Loucy (cell line): ENCODE measurements around the gene INVS.

Experiments
- H2AFZ ChIP-seq: fragments of 200-600 bp; sonication (generic); 2 replicates; pipeline ENCODE4 v1.6.0; 2016; ENCODE audit warnings: antibody characterized with exemption, mild to moderate bottlenecking, low read length, moderate library complexity
- H3F3A ChIP-seq: fragments of 200-600 bp; 2 replicates; pipeline ENCODE4 v1.6.0; 2016; ENCODE audit warnings: antibody characterized with exemption, low read depth, mild to moderate bottlenecking
- H3K27me3 ChIP-seq: fragments of 200-600 bp; sonication (generic); 2 replicates; pipeline ENCODE4 v1.6.1; 2014; ENCODE audit warnings: low read length, mild to moderate bottlenecking; ENCODE audit not compliant: insufficient read depth, poor library complexity, severe bottlenecking
- H3K36me3 ChIP-seq: fragments of 200-600 bp; sonication (generic); 2 replicates; pipeline ENCODE4 v1.6.1; 2016; ENCODE audit warnings: low read length; ENCODE audit not compliant: insufficient read depth
- H3K4me1 ChIP-seq: fragments of 200-600 bp; sonication (generic); 2 replicates; pipeline ENCODE4 v1.5.1; 2014; ENCODE audit warnings: low read length, mild to moderate bottlenecking; ENCODE audit not compliant: insufficient read depth, poor library complexity, severe bottlenecking
- H3K4me2 ChIP-seq: fragments of 200-600 bp; sonication (generic); 2 replicates; pipeline ENCODE4 v1.6.0; 2014; ENCODE audit warnings: antibody characterized with exemption, low read length, low read depth, mild to moderate bottlenecking; ENCODE audit not compliant: poor library complexity, severe bottlenecking
- H3K4me3 ChIP-seq: fragments of 200-600 bp; sonication (generic); 2 replicates; pipeline ENCODE4 v1.5.1; 2014; ENCODE audit warnings: low read length, mild to moderate bottlenecking, mixed read lengths; ENCODE audit not compliant: poor library complexity, severe bottlenecking
- H3K79me2 ChIP-seq: fragments of 200-600 bp; sonication (generic); 2 replicates; pipeline ENCODE4 v1.6.1; 2014; ENCODE audit warnings: low read length; ENCODE audit not compliant: insufficient read depth
- H3K9ac ChIP-seq: fragments of 200-600 bp; sonication (generic); 2 replicates; pipeline ENCODE4 v1.6.0; 2014; ENCODE audit warnings: mild to moderate bottlenecking, low read depth, low read length, moderate library complexity; ENCODE audit not compliant: poor library complexity, severe bottlenecking
- H3K9me2 ChIP-seq: fragments of 200-600 bp; sonication (generic); replicated peaks from 2 replicates; pipeline ENCODE4 v1.6.1; 2016; ENCODE audit warnings: low read depth, low read length, mixed read lengths
- H3K9me3 ChIP-seq: fragments of 200-600 bp; sonication (generic); 2 replicates; pipeline ENCODE4 v1.6.1; 2014; ENCODE audit warnings: mild to moderate bottlenecking, antibody characterized with exemption, low read length, low read depth; ENCODE audit not compliant: insufficient read depth
- H4K20me1 ChIP-seq: fragments of 200-600 bp; sonication (generic); 2 replicates; pipeline ENCODE4 v1.6.0; 2014; ENCODE audit warnings: antibody characterized with exemption, low read length, mild to moderate bottlenecking; ENCODE audit not compliant: insufficient read depth, poor library complexity, severe bottlenecking
- CTCF ChIP-seq: fragments of 200-600 bp; sonication (generic); conservative IDR thresholded peaks from 2 replicates; pipeline ENCODE4 v1.5.1; 2014; ENCODE audit warnings: mild to moderate bottlenecking, antibody characterized with exemption, low read length
- EZH2phosphoT487 ChIP-seq: fragments of 200-600 bp; IDR thresholded peaks from 2 replicates; pipeline ENCODE4 v1.6.1; 2018; ENCODE audit warnings: antibody characterized with exemption, mild to moderate bottlenecking, moderate library complexity, borderline replicate concordance

Gene INVS

GRCh38 chr9:100221538-100221937 is 122.5 kb downstream of the INVS start:
- H2AFZ ChIP-seq: no peak overlapping the region
- TF ChIP-seq CTCF (no peak), EZH2phosphoT487 (no peak)
- peaks cover 8% of the 10 kb centered on the region; the same call in 1 of the 2 replicates for H3K36me3 ChIP-seq
- no peaks in the 10 kb centered on the region for H3K79me2 ChIP-seq
- no peak overlapping the region for H3K9ac ChIP-seq
- H3K9me2 ChIP-seq: no peaks in the 10 kb centered on the region
- H3K27me3 ChIP-seq: no peaks in the 10 kb centered on the region
- no peaks in the 10 kb centered on the region for H4K20me1 ChIP-seq
- no peaks in the 10 kb centered on the region for H3K4me1 ChIP-seq
- no peak overlapping the region for H3K4me2 ChIP-seq
- no peaks in the 10 kb centered on the region for H3F3A ChIP-seq
- no peak overlapping the region for H3K4me3 ChIP-seq
- H3K9me3 ChIP-seq: no peaks in the 10 kb centered on the region

- H2AFZ ChIP-seq: no peak overlapping the region
- H3K79me2 ChIP-seq: no peaks in the 10 kb centered on the region
- H3K9ac ChIP-seq: no peak overlapping the region
- no peaks in the 10 kb centered on the region for H3K4me1 ChIP-seq
- H4K20me1 ChIP-seq: no peaks in the 10 kb centered on the region
- H3K27me3 ChIP-seq: no peaks in the 10 kb centered on the region
- no peak overlapping the region for H3K4me2 ChIP-seq
- no peak overlapping the region for H3K4me3 ChIP-seq
- H3K36me3 ChIP-seq: peaks cover 14% of the 10 kb centered on the region
- H3K9me2 ChIP-seq: no peaks in the 10 kb centered on the region
- H3F3A ChIP-seq: no peaks in the 10 kb centered on the region
- TF ChIP-seq EZH2phosphoT487 (no peak), CTCF (peak; percentile 55)
- no peaks in the 10 kb centered on the region for H3K9me3 ChIP-seq
These were observed 123.6 kb downstream of the INVS start for GRCh38 chr9:100222674-100223073.

GRCh38 chr9:100227636-100228035 is 128.6 kb downstream of the INVS start:
- Histone ChIP-seq H4K20me1 (no peaks in the 10 kb centered on the region), H3K27me3 (no peaks in the 10 kb centered on the region), H3K9me2 (no peaks in the 10 kb centered on the region), H3K9ac (no peak overlapping the region), H3K4me3 (no peak overlapping the region), H3K36me3 (peaks cover 14% of the 10 kb centered on the region), H3K79me2 (no peaks in the 10 kb centered on the region), H2AFZ (no peak overlapping the region), H3K4me2 (no peak overlapping the region), H3K4me1 (no peaks in the 10 kb centered on the region), H3K9me3 (no peaks in the 10 kb centered on the region), H3F3A (no peaks in the 10 kb centered on the region)
- no peak for TF ChIP-seq EZH2phosphoT487
- TF ChIP-seq CTCF: no peak
